T-helper 2 cell treated with Interferon-gamma antibody and Interleukin-4, amounts not matched to agents 5 μg/mL and 100 μg/mL, for 36 hours (primary cell): Measurements from ENCODE around the gene FARP1.

Source experiments
- DNase-seq: peaks from one replicate; pipeline ENCODE4 v3.0.0; 2021; ENCODE audit warnings: low spot score
- H3K27ac Mint-ChIP-seq: one replicate; pipeline ENCODE4 v1.8.0; 2021; ENCODE audit warnings: mild to moderate bottlenecking, mixed read lengths
- H3K27me3 Mint-ChIP-seq: one replicate; pipeline ENCODE4 v1.8.0; 2021; ENCODE audit warnings: low read depth, mixed read lengths
- H3K36me3 Mint-ChIP-seq: one replicate; pipeline ENCODE4 v1.8.0; 2021; ENCODE audit warnings: low read depth, mixed read lengths
- H3K4me1 Mint-ChIP-seq: one replicate; pipeline ENCODE4 v1.8.0; 2021; ENCODE audit warnings: low read depth, mixed read lengths
- H3K4me3 Mint-ChIP-seq: one replicate; pipeline ENCODE4 v1.8.0; 2022; ENCODE audit warnings: mild to moderate bottlenecking, moderate library complexity, mixed read lengths
- H3K9me3 Mint-ChIP-seq: one replicate; pipeline ENCODE4 v1.8.0; 2021; ENCODE audit warnings: mixed read lengths

FARP1 gene

GRCh38 chr13:98214008-98214643 is 71.2 kb downstream of the FARP1 start:
- H3K27me3 Mint-ChIP-seq, result no peaks in the 10 kb centered on the region
- H3K36me3 Mint-ChIP-seq, result no peaks in the 10 kb centered on the region
- H3K4me3 Mint-ChIP-seq, result no peak overlapping the region
- H3K27ac Mint-ChIP-seq, result no peak overlapping the region
- no peak for DNase-seq
- no peaks in the 10 kb centered on the region for H3K4me1 Mint-ChIP-seq
- H3K9me3 Mint-ChIP-seq, result no peaks in the 10 kb centered on the region

- Mint-ChIP-seq H3K9me3 (no peaks in the 10 kb centered on the region), H3K27me3 (no peaks in the 10 kb centered on the region), H3K4me1 (no peaks in the 10 kb centered on the region), H3K27ac (no peak overlapping the region), H3K36me3 (no peaks in the 10 kb centered on the region), H3K4me3 (no peak overlapping the region)
- no peak for DNase-seq
Measured at GRCh38 chr13:98214707-98215106, 71.8 kb downstream of the FARP1 start.

- Mint-ChIP-seq H3K27ac (no peak overlapping the region), H3K27me3 (no peaks in the 10 kb centered on the region), H3K36me3 (no peaks in the 10 kb centered on the region), H3K4me3 (no peak overlapping the region), H3K9me3 (no peaks in the 10 kb centered on the region), H3K4me1 (no peaks in the 10 kb centered on the region)
- DNase-seq, result no peak
Measured at GRCh38 chr13:98215508-98215907, 72.6 kb downstream of the FARP1 start.

GRCh38 chr13:98216135-98216565 is 73.3 kb downstream of the FARP1 start:
- Mint-ChIP-seq H3K27me3 (no peaks in the 10 kb centered on the region), H3K4me3 (no peak overlapping the region), H3K27ac (no peak overlapping the region), H3K9me3 (no peaks in the 10 kb centered on the region), H3K36me3 (no peaks in the 10 kb centered on the region), H3K4me1 (no peaks in the 10 kb centered on the region)
- no peak for DNase-seq

- no peaks in the 10 kb centered on the region for H3K9me3 Mint-ChIP-seq
- no peak overlapping the region for H3K4me3 Mint-ChIP-seq
- no peak overlapping the region for H3K27ac Mint-ChIP-seq
- no peaks in the 10 kb centered on the region for H3K27me3 Mint-ChIP-seq
- H3K4me1 Mint-ChIP-seq, result no peaks in the 10 kb centered on the region
- H3K36me3 Mint-ChIP-seq, result no peaks in the 10 kb centered on the region
- DNase-seq, result no peak
Measured at GRCh38 chr13:98216711-98217285, 73.9 kb downstream of the FARP1 start.

GRCh38 chr13:98217597-98217996 is 74.7 kb downstream of the FARP1 start:
- DNase-seq, result no peak
- Mint-ChIP-seq H3K27me3 (no peaks in the 10 kb centered on the region), H3K36me3 (no peaks in the 10 kb centered on the region), H3K4me1 (no peaks in the 10 kb centered on the region), H3K4me3 (no peak overlapping the region), H3K27ac (no peak overlapping the region), H3K9me3 (no peaks in the 10 kb centered on the region)

GRCh38 chr13:98219685-98220084 is 76.8 kb downstream of the FARP1 start:
- Mint-ChIP-seq H3K9me3 (no peaks in the 10 kb centered on the region), H3K4me3 (no peak overlapping the region), H3K4me1 (no peaks in the 10 kb centered on the region), H3K36me3 (no peaks in the 10 kb centered on the region), H3K27me3 (no peaks in the 10 kb centered on the region), H3K27ac (no peak overlapping the region)
- no peak for DNase-seq

- Mint-ChIP-seq H3K27ac (no peak overlapping the region), H3K4me1 (no peaks in the 10 kb centered on the region), H3K9me3 (no peaks in the 10 kb centered on the region), H3K36me3 (no peaks in the 10 kb centered on the region), H3K4me3 (no peak overlapping the region), H3K27me3 (no peaks in the 10 kb centered on the region)
- no peak for DNase-seq
Measured at GRCh38 chr13:98220271-98220791, 77.4 kb downstream of the FARP1 start.

- no peak overlapping the region for H3K27ac Mint-ChIP-seq
- H3K4me3 Mint-ChIP-seq, result no peak overlapping the region
- no peaks in the 10 kb centered on the region for H3K36me3 Mint-ChIP-seq
- DNase-seq, result no peak
- H3K4me1 Mint-ChIP-seq, result no peaks in the 10 kb centered on the region
- H3K27me3 Mint-ChIP-seq, result no peaks in the 10 kb centered on the region
- H3K9me3 Mint-ChIP-seq, result no peaks in the 10 kb centered on the region
Measured at GRCh38 chr13:98221234-98221633, 78.3 kb downstream of the FARP1 start.

- Mint-ChIP-seq H3K36me3 (no peaks in the 10 kb centered on the region), H3K27ac (no peak overlapping the region), H3K4me1 (no peaks in the 10 kb centered on the region), H3K27me3 (no peaks in the 10 kb centered on the region), H3K9me3 (no peaks in the 10 kb centered on the region), H3K4me3 (no peak overlapping the region)
- no peak for DNase-seq
Measured at GRCh38 chr13:98222081-98222554, 79.2 kb downstream of the FARP1 start.

GRCh38 chr13:98222816-98223215 is 79.9 kb downstream of the FARP1 start:
- Mint-ChIP-seq H3K27me3 (no peaks in the 10 kb centered on the region), H3K36me3 (no peaks in the 10 kb centered on the region), H3K4me1 (no peaks in the 10 kb centered on the region), H3K9me3 (no peaks in the 10 kb centered on the region), H3K4me3 (no peak overlapping the region), H3K27ac (no peak overlapping the region)
- DNase-seq, result no peak

GRCh38 chr13:98223741-98224140 is 80.8 kb downstream of the FARP1 start:
- Mint-ChIP-seq H3K4me1 (no peaks in the 10 kb centered on the region), H3K9me3 (no peaks in the 10 kb centered on the region), H3K4me3 (no peak overlapping the region), H3K27ac (no peak overlapping the region), H3K27me3 (no peaks in the 10 kb centered on the region), H3K36me3 (no peaks in the 10 kb centered on the region)
- no peak for DNase-seq

- no peak for DNase-seq
- no peaks in the 10 kb centered on the region for H3K4me1 Mint-ChIP-seq
- no peaks in the 10 kb centered on the region for H3K27me3 Mint-ChIP-seq
- H3K36me3 Mint-ChIP-seq, result no peaks in the 10 kb centered on the region
- no peaks in the 10 kb centered on the region for H3K9me3 Mint-ChIP-seq
- H3K27ac Mint-ChIP-seq, result no peak overlapping the region
- no peak overlapping the region for H3K4me3 Mint-ChIP-seq
Measured at GRCh38 chr13:98224557-98224956, 81.7 kb downstream of the FARP1 start.

GRCh38 chr13:98225036-98225940 is 82.4 kb downstream of the FARP1 start:
- no peak overlapping the region for H3K27ac Mint-ChIP-seq
- H3K9me3 Mint-ChIP-seq, result no peaks in the 10 kb centered on the region
- no peak overlapping the region for H3K4me3 Mint-ChIP-seq
- no peaks in the 10 kb centered on the region for H3K36me3 Mint-ChIP-seq
- no peaks in the 10 kb centered on the region for H3K4me1 Mint-ChIP-seq
- no peaks in the 10 kb centered on the region for H3K27me3 Mint-ChIP-seq
- no peak for DNase-seq
